ENCODE results near the gene TBX6.

GRCh38 chr16:30094541-30095165 is 2.9 kb upstream of the TBX6 start:
- TF ChIP-seq CTCF (IDR thresholded peaks at IDR 0.05 in 2 of 3, conservative IDR thresholded peaks at IDR 0.05 in 1 of 3; ENCODE audit: control insufficient read depth in 2 of 3, extremely low read depth in 1 of 3, insufficient read depth in 1 of 3, low read depth in 3 of 3, low read length in 3 of 3) (no peak), EGR1 (IDR thresholded peaks at IDR 0.05; ENCODE audit: borderline replicate concordance in 1 of 2, low read depth in 2 of 2, low read length in 2 of 2) (no peak), NKRF (conservative IDR thresholded peaks at IDR 0.05) (no peak), CBFB (IDR thresholded peaks at IDR 0.05; ENCODE audit: low read depth) (no peak), RAD21 (IDR thresholded peaks at IDR 0.05; ENCODE audit: insufficient read depth, low read depth, low read length) (no peak), POLR2A (IDR thresholded peaks at IDR 0.05; ENCODE audit: low read depth, low read length) (no peak), BHLHE40 (IDR thresholded peaks at IDR 0.05; ENCODE audit: borderline replicate concordance in 1 of 2, low read depth in 2 of 2, low read length in 1 of 2) (no peak), CREM (IDR thresholded peaks at IDR 0.05; ENCODE audit: low read depth) (no peak), NFXL1 (IDR thresholded peaks at IDR 0.05; ENCODE audit: borderline replicate concordance) (no peak), GATAD2B (conservative IDR thresholded peaks at IDR 0.05; ENCODE audit: low read depth) (no peak), E4F1 (IDR thresholded peaks at IDR 0.05; ENCODE audit: borderline replicate concordance, partially characterized antibody) (no peak), POLR2AphosphoS5 (IDR thresholded peaks at IDR 0.05; ENCODE audit: low read length) (no peak)

All from GM12878 (cell line).